ENCODE results near the gene PTK6.

The PTK6 gene

DNA sequence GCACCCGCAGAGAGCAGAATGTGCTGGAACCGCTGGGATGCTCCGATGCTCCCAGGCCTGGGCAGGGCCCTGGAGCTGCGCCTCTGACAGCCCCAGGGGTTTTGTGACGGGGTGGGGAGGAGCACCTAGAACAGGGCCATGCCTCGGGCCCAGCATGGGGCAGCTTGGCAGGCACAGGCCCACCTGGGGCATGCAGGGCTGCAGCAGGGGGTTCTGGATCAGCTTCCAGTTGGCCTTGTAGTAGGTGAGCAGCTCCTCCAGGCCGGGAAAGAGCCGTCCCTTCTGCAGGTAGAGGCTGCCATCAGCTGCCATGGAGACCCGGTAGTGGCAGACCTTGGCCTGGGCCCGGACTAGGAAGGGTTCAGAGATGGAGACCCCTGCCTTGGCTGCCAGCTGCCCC lies 6.0 kb upstream of the PTK6 start:
- DNase-seq (ENCODE audit: low spot score), result no peak

DNA sequence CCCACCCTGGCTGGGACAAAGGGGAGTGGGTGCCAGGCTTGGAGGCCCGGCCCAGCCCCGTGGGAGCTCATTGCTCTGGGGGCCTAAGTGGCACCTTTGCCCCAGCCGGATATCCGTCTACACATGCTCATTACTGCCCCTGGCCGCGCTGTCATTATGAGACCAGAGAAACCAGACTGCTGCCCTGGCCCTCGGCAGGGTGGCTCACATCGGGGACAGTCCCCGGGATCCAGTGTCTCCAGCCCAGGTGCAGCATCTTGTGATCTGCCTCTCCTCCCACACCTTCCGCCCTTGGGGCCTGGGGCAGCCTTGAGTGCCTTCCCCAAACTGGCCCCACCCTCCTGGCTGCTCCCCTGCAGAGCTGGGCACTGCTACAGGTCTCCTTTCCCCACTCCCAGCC lies 5.5 kb upstream of the PTK6 start:
- DNase-seq (ENCODE audit: low spot score), result no peak

DNA sequence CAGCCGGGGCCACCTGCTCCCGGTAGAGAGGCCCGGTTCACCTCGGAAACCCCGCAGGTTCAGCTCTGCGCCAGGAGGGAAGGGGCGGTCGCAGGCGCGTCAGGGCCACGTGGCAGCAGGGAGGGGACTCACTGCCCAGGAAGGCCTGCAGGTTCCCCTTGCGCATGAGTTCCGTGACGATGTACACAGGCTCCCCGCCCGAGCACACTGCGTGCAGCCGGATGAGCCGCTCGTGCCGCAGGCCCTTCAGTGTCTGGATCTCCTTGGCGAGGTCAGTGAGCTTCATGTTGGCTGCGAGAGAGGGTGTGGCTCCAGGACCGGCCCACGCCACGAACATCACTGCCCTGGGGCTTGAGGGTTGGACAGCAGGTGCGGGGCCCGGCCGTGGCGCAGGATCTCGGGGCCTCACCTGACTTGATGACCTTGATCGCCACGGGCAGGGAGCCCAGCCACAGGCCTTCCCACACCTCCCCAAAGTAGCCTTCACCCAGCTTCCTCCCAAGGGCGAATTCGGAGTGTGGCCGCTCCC lies 4.9 kb upstream of the PTK6 start:
- no peak for DNase-seq (ENCODE audit: low spot score)

DNA sequence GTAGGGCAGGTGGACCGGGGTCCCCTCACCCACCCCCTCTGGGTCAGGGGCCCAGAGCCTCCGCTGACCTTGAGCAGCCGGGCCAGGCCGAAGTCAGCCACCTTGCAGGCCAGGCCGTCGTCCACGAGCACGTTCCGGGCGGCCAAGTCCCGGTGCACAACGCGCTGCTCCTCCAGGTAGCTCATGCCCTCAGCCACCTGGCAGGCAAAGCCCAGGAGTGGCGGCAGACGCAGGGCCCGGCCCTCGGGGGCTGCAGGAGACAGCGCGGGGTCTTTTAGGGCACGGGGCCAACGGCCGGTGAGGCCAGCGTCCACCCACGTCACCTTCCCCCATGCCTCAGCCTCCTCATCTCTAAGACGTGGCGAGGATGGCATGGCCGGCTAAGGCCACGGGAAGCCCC lies 4.2 kb upstream of the PTK6 start:
- no peak for DNase-seq (ENCODE audit: low spot score)

DNA sequence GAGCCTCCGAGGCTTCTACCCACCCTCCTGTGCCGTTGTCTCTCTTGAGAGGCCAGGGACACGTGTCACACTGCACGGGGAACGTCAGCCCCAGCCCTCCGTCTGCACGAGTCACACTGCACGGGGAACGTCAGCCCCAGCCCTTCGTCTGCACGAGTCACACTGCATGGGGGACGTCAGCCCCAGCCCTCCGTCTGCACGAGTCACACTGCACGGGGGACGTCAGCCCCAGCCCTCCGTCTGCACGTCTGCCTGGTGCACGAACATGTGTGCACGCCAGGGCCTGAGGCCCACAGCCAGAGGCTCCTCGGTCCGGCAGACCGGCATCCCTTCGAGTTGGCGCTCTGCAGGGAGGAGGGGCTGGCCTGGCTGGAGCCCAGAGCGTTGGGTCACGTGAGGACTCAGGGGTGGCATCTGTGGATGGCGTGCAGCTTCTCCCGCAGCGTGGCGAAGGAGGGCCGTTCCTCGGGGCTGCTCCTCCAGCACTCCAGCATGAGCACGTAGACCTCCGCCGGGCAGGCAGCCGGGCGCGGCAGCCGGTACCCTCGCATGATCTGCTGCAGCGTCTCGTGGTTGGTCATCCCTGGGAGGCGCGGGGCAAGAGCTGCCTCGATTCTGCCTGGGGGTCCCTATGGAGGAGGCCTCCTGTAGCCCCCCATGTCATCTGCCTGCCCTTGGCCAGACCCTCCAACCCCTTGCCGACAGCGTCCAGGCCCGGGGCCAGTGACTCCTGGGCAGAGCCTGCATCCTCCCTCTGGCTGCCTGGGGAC lies 3.4 kb upstream of the PTK6 start:
- peak; percentile 68 for DNase-seq (ENCODE audit: low spot score)

DNA sequence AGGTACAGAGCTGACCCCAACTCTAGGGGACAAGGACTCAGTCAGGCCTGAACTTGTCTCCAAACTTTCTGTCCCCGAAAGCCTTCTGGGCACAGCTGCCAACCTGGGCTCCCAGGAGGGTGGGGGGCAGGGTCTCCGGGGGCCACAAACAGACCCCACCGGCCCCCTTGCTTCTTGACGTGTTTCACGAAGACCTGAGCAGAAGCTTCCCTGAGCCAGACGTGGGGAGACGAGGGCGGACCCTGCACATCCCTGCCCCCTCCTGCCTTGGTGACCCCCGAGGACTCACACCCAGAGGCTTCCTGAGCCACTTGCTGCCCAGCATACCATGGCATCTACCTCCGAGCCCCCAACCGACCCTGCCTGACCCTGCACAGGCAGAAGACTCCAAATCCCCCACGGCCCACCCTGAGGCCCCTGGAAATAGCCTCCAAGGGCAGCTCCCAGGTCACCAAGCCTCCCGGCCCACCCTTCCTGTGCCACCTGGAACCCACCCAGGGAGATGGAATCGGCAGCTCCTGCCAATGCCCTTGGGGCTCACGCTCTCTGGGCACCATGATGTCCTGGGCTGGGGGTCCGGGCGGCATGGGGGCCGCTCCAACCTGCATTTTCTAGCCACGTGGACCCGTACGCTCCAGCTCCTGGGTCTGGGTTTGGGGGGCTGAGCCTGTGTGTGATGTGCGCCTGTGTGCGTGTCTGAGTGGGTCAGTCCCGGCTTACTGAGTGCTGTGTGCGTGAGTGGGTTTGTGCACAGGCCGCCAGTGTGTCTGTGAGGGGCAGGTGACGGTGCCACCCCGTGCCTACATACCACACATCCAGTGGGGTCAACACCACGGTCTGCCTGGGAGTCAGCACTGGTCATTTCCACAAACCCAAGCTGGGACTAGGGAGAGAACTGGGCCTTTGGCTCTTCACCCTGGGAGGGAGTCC lies 2.5 kb upstream of the PTK6 start:
- DNase-seq (ENCODE audit: low spot score), result no peak

DNA sequence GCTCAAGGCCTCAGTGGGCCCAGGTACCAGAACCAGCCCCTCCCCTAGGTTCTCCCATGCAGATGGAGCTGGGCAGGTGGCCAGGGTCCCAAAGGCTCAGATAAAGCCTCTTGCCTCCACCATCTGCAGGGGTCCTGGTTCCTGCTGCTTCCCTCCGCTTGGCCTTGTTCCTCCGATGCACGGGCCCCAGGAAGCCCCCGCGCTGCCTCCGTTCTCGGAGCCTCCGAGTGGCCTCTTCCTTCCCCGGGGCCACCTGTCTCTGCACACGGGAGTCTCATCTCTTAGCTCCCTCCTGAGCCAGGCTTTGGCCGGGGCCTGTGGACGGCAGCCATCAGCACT lies 1.9 kb upstream of the PTK6 start:
- no peak for DNase-seq (ENCODE audit: low spot score)

DNA sequence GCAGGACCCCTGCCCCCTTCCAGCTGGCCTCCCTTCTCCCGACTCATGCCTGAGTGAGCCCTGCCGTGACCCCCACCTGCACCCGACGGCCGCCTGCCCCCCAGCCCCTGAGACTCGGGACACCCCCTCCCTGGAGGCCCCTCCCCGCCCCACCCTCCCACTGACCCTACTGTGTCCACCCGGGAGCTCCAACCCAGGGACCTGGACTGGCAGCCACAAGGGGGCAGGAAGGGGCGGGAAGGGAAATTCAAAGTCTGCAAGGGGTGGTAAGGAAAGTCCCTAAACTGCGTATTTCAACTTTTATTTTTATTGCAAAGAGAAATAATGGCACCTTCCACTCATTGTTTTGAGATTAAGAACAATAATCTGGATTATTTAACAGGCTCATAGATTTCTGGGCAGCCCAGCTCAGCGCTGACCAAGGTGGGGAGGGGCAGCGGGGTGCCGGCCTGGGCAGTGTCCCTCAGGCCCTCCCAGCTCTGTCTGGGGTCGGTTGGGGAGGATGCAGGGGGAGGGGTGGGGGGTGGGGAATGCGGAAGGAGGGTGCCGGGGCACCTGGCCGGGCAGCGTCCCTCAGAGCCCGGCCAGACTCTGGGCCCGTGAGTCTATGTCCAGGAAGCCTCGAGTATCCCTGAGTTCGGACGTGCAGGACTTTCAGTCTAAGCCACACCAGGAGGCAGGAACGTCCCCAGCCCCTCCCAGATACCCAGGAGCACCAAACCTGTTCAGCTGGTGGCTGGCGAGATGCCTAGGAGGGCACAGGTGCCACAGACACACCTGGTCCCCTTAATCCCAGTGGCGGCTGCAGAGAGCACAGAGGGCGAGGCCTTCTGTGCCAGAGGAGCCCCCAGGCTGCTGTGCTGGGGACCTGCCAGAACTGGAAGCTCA lies 1.3 kb upstream of the PTK6 start:
- no peak for DNase-seq (ENCODE audit: low spot score)

DNA sequence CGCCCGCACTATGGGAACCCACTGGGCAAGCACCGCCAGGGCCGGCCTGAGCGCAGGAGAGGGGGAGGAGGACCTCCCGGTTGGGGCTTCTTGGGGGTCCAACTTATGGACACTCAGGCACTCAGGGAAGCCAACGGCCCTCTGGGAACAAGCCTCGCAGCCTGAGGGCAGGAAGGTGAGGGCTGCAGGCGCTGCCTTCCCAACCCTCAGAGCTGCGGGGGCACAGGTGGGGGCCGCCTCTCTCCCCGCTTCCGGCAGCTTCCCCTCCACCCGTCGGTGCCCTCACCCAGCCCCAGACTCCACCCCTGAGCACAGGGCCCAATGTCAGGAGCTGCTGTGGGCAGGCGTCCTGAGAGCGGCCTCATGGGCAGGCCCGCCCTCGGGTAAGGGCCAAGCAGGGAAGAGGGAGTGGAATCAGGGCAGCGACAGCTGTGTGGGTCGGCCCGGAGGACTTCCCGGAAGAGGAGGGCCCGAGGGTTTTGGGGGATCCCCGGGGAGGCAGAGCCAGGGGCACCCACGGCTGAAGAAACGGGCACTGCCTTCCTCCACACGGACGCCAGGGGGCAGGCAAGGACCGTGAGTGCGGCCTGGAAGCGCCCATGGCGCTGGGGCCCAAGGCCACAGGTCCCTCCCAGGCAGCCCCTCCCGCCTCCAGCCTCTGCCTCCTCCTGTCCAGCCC lies 488 bp upstream of the PTK6 start:
- peak; percentile 98 for DNase-seq (ENCODE audit: low spot score)

DNA sequence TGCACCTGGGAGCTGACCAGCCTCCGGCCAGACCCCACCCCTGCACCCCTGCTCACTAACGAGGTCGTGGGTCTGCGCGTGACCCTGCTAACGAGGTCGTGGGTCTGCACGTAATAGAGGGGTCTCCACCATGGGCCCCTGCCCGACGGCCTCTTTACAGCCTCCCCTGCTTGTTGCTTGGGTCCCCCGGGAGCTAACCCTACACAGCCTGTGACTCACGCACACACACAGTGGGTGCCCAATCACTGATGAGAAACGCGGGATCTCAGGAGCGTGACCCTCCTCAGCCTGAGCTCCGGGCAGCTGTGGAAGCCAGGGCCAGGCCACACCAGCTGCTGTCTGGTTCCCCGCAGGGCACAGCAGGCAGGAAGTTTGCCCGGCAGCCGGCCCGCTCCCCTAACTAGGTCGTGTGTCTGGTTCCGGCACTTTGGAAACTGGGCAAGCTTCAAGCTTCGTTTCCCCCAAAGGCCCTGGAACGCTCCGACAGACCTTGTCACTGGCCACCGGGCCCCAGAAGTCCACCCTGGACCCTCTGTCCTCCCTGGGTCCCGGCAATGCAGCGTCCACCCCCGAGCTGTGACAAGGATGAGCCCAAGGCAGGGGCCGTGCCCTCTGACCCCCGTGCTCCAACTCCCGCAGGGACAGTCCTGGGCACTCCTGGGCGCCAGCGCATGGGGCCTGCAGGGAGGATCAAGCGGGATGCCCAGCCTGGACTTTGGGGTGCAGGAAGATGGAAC lies 767 bp downstream of the PTK6 start:
- DNase-seq (ENCODE audit: low spot score), result peak; percentile 75

DNA sequence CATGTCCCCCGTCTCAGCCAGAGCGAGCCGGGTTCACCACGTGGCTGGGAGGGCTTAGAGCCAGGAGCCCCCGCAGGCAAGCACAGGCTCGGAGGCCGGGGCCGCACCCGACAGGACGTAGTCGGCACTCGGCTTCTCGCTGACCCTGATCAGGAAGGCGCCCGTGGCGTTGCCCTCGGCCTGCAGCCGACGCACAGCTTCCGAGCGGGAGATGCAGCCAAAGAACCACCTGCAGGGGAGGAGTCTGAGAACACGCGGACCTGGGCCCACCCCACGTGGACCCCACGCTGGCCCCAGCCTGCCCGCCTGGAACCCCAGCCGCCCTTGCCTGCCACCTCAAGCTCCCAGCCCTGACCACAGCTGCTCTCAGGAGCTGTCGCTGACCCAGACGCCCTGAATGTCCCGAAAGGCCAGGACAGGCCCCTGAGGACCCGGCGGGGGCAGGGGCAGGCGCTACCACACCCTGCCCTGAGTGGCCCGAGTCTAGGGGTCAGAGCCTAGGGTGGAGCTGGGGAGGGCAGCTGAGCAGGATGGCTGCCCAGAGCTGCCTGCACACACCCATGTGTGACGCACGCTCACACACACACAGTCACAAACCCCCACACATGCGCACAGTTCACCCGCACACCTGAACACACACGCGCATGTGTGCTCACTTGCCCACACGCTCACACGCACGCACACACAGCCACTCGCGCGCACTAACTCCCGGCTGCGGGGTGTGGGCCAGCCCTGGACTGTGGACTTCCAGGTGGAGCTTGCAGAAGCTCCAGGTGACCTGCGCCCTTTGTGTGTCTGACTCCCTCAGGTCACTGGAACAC lies 2.1 kb downstream of the PTK6 start:
- no peak for DNase-seq (ENCODE audit: low spot score)

DNA sequence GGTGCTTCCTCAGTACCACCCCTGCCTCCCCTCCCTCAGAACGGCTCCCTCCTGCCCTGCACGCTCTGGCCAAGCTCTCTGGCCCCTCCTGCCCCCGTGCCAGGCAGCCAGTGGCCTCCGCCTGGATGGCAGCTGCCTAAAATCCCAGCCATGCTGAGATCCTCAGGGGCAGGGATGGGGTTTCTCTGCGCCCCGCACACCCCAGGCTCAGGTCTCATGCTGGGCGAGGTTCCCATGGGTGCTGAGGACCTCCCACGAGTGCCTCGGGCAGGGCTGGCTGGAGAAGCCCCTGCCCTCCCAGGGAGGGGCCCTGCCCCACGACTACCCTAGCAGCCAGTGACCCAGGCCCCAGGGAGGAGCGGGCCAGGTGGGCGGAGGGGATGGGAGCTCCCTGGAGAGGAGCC lies 2.7 kb downstream of the PTK6 start:
- no peak for DNase-seq (ENCODE audit: low spot score)

DNA sequence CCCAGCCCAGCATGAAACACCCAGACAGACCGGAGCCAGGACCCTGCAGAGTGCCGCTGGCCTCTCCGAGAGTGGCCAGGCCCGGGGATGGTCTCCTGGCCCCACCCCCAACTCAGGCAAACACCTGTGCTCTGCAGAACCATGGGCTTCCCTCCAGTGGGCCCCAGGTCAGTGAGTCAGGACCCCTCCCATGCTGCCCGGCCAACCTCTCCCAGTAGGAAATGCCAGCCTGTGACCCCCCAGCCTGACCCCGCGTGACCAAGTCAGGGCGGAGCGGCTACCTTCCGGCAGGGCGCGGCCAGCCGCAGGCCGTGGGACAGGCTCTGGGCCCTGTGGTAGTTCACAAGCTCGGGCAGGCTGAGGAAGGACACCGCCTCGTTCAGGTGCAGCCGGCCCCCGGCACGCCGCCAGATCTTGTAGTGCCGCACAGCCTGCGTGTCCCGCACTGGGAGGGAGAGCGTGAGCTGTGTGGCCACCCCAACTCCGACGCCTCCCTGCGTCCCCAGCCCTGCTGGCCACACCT lies 3.2 kb downstream of the PTK6 start:
- DNase-seq (ENCODE audit: low spot score), result no peak

DNA sequence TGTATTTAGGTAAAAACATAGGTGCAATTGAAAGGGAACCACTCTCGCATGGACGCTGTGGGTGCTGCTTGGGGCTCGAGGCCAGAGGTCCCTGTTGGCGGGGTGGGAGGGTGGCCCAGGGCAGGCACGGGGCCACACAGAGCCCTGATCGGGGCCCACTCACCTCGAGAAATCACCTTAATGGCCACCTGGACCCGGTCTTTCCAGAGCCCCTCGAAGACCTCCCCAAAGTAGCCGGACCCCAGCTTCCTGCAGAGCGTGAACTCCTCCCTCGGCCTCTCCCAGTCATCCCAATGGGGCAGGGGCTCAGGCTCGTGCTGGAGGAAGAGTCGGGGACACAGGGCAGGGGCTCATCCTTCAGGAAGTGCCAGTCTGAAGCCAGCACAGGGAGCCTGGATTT lies 3.8 kb downstream of the PTK6 start:
- DNase-seq (ENCODE audit: low spot score), result no peak

DNA sequence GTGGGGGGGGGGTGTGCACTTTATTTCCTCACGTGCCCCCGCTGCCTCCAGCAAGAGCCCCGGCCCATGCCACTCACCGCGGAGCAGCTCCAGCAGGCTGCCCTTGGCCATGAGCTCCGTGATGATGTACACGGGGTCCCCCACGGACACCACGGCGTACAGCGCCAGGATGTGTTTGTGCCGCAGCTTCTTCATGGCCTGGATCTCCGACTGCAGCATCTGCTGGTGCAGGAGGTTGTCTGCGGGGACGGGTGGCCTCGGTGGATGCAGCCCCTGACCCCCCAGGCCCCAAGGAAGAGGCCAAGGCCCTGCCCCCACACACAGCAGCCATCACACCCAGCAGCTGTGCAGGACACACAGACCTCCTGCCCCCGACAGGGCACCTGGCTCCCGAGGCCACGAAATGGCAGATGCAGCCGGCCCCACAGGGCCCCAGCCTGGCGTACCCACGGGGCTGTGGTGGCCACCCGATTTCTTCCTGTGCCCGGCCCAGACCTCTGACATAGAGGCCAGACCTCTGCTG lies 4.7 kb downstream of the PTK6 start:
- no peak for DNase-seq (ENCODE audit: low spot score)

DNA sequence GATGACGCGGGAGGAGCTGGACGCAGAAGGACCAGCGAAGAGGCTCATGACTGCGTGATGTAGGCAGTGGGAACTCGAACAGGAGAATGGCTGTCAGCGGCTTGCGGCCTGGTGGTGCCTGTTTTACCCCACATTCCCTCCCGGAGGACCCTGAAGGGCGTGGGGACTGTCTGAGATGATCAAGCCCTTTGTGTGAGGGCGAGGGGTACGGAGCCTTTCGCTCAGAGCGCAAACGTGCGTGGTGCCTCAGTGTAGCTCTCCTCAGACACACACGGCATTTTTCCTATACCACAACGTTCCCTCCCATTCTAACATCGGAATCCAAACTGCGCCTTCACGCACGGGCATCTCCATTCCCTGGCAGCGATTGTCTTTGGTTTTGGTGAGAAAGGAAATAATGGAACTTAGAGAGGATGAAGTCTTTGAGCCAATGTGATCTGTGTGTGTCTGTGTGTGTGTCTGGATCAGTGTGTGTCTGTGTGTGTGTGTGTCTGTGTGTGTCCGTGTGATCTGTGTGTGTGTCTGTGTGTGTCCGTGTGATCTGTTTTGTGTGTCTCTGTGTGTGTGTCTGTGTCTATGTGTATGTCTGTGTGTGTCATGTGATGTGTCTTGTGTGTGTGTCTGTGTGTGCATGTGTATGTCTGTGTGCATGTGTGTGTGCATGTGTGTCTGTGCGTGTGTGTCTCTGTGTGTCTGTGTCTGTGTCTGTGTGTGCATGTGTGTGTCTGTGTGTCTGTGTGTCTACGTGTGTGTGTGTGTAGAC lies 5.3 kb downstream of the PTK6 start:
- no peak for DNase-seq (ENCODE audit: low spot score)

DNA sequence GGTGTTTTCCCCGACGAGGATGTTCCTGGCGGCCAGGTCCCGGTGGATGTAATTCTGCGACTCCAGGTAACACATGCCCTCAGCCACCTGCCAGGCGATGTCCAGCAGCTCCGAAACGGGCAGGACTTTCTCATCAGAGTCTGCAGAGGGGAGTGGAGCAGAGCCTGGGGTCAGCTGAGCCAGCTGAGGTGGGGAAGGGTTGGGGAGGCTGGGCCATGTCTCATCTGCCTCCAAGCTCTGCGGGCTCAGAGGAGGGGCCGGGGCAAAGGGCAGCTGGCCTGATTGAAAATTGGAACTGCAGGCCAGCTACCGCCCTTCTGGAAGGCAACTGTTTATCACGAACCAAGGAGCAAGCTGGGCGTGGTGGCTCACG lies 6.4 kb downstream of the PTK6 start:
- no peak for DNase-seq (ENCODE audit: low spot score)

DNA sequence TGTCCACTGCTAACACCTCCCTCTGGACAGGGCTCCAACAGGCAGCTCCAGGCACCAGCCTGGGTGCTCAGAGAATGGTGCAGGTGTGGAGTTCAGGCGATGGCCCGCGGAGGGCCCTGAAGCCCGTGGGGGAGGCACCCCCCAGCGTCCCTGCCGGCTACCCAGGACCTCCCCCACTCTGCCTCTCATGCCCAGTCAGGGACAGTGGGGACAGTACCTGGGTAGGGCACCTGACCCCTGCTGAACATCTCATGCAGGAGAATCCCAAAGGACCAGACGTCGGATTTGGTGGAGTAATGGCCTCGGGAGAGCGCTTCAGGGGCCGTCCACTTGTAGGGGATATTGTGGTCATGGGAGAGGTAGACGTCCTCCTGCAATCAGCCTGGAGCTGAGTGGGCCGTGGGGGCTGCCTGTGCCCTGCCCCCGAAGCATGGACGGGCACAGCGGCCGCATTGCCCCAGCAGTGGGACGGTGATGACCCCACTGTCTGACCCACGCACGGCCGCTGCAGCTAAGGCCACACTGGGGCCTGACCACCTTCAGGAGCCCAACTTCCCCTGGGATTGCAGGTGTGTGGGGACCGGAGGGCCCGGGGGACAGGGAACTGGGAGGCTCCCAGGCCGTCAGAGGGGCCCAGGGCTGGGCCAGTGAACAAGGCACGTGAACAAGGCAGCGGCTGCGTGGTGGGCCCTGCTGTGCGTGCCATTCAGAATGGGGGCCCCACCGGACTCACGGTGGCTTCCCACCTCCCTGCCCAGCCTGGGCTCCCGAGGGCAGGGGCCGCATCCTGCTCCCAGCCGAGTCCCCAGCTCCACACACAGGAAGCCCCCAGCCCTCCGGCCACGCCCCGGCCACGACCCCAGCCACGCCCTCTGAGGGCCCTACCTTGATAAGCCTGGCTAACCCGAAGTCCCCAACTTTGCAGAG lies 7.1 kb downstream of the PTK6 start:
- DNase-seq (ENCODE audit: low spot score), result no peak
